Measurements from ENCODE around the gene NT5C. TPM values are rescaled to one million over a fixed set of nuclear protein-coding genes. Genes with fewer than 3 reads are reported as not detected.

NT5C gene
- total RNA-seq, 4 donors from 2014 or later = 62.8 to 111 (median 68.0) TPM

DNA sequence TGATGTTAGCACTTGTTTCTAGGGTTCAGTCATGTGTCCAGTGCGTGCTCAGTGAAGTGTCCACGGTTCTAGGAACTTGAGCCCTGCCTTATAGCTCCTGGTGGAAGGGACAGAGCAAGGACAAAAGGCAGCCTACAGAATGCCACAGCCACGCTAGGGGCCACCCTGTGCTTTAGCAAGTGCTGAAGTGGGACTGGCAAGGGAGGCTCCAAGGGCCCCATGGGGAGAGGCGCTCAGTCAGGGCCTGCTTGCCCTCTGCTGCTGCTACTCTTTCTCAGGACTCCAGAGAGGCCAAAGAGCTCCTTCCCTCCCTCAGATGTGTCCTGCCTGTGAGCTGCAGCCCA lies 6.8 kb downstream of the NT5C start:
- Histone ChIP-seq H3K27me3 (no peaks in the 10 kb centered on the region), H3K27ac (no peak overlapping the region), H3K9me3 (no peaks in the 10 kb centered on the region), H3K36me3 (peaks cover 0 to 9% of the 10 kb centered on the region in 2 donors), H3K4me3 (no peak overlapping the region), H3K4me1 (peaks cover 0 to 4% of the 10 kb centered on the region in 2 donors)
- in situ Hi-C loops (cut with MboI; ENCODE audit: low sequenced_read_pairs in 4 of 4) = loop anchor here in 1 of 4 donors (10.0 kb wide), 1 partner anchor 50 kb away; no protein-coding TSS in a partner anchor
- DNase-seq = no peak
- no peak for TF ChIP-seq CTCF (IDR thresholded peaks at IDR 0.05 in 4 of 5, conservative IDR thresholded peaks at IDR 0.05 in 1 of 5)
- no peak for TF ChIP-seq POLR2A (IDR thresholded peaks at IDR 0.05)
- intact Hi-C loops (cut with DNase I; ENCODE audit: low total_unique reads) = no loop called here
- no peak for ATAC-seq

DNA sequence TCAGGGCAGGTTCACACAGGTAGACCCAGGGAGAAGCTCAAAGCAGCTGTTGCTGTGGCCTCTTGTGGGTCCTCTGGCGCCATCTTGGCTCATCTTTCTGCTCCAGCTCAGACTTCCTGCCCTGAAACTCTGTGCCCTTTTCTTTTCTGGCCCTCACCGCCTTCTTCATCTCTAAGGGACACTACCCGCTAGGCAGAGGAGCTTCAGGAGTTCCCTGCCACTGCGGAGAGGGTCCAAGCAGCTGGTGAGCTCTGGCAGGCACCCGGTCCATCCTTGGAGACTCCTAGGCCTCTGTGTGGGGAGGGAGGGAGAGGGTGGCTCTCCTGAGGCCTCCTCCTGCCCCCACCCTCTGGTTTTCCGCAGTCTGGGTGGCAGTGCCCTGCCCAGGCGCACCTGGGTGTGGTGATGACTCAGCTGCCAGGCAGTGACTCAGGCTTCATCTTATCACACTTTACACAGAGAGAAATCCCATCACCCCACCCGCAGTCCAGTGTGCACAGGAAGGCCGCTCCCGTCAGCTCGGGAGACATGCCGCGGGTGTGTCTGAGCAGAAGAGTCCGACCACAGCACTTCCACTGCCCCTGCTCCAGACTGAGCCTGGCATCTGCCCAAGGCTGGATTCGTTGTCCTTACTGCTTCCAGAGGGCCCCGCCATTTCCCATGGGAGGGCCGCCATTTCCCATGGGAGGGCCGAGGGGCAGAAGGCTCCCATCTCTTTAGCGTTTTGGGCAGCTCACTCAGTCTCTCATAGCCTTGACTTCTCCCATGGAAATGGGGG lies 7.3 kb downstream of the NT5C start:
- peak overlapping the region in 1 of 4 donors; percentile 34 for H3K27ac ChIP-seq

DNA sequence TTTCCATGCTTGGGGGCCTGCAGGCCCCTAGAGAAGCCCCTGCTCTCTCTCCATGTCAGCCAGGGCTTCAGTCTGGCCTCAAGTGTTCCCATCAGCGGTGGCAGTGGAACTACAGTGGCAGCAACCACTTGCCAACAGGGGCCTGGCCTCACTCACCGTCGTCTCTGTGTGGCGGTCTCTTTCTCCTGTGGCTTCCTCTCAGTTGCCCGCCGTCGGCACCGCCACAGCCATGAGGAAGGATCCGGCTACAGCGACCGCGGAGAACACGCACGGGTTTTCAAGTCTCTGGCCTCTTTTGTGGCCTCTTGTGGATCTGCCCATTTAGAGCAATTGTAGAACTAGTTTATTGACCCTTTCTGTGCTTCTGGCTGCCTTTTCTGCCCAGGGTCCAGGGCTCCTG lies 13.2 kb downstream of the NT5C start:
- in situ Hi-C loops (cut with MboI; ENCODE audit: low sequenced_read_pairs in 4 of 4) (loop anchor here (10.0 kb wide), 2 partner anchors 56 to 86 kb away; partner anchors contain the start of gene NUP85 (in 3 of the 4)), intact Hi-C loops (cut with DNase I; ENCODE audit: low total_unique reads) (no loop called here)
- no peaks in the 10 kb centered on the region for H3K9me3 ChIP-seq
- DNase-seq = no peak
- no peak overlapping the region for H3K4me3 ChIP-seq
- H3K27me3 ChIP-seq = no peaks in the 10 kb centered on the region
- no peak overlapping the region for H3K27ac ChIP-seq
- no peak for TF ChIP-seq CTCF (IDR thresholded peaks at IDR 0.05 in 4 of 5, conservative IDR thresholded peaks at IDR 0.05 in 1 of 5)
- TF ChIP-seq POLR2A (IDR thresholded peaks at IDR 0.05) = no peak
- peaks cover 0 to 4% of the 10 kb centered on the region in 2 donors for H3K36me3 ChIP-seq
- peaks cover 11 to 13% of the 10 kb centered on the region in 2 donors for H3K4me1 ChIP-seq
- no peak for ATAC-seq

More for the DNA sequence above, 7.3 kb downstream of the NT5C start:
- Histone ChIP-seq H3K4me1 (peaks cover 0 to 4% of the 10 kb centered on the region in 2 donors), H3K36me3 (peaks cover 0 to 4% of the 10 kb centered on the region in 2 donors), H3K4me3 (no peak overlapping the region), H3K9me3 (no peaks in the 10 kb centered on the region), H3K27me3 (no peaks in the 10 kb centered on the region)
- in situ Hi-C loops (cut with MboI; ENCODE audit: low sequenced_read_pairs in 4 of 4) (loop anchor here in 1 of 4 donors (10.0 kb wide), 1 partner anchor 51 kb away; no protein-coding TSS in a partner anchor), intact Hi-C loops (cut with DNase I; ENCODE audit: low total_unique reads) (no loop called here)
- DNase-seq = peak in 1 of 2 donors; percentile 43
- TF ChIP-seq POLR2A (IDR thresholded peaks at IDR 0.05) = no peak
- TF ChIP-seq CTCF (IDR thresholded peaks at IDR 0.05 in 4 of 5, conservative IDR thresholded peaks at IDR 0.05 in 1 of 5) = no peak
- ATAC-seq = no peak

- Histone ChIP-seq H3K4me1 (peaks cover 11 to 15% of the 10 kb centered on the region in 2 donors), H3K27ac (no peak overlapping the region), H3K27me3 (no peaks in the 10 kb centered on the region), H3K4me3 (no peak overlapping the region), H3K36me3 (peaks cover 0 to 4% of the 10 kb centered on the region in 2 donors), H3K9me3 (no peaks in the 10 kb centered on the region)
- in situ Hi-C loops (cut with MboI; ENCODE audit: low sequenced_read_pairs in 4 of 4) (loop anchor here (10.0 kb wide), 2 partner anchors 58 to 88 kb away; partner anchors contain the start of gene NUP85 (in 3 of the 4)), intact Hi-C loops (cut with DNase I; ENCODE audit: low total_unique reads) (no loop called here)
- no peak for TF ChIP-seq CTCF (IDR thresholded peaks at IDR 0.05 in 4 of 5, conservative IDR thresholded peaks at IDR 0.05 in 1 of 5)
- DNase-seq = no peak
- ATAC-seq = no peak
Observed at GRCh38 chr17:75116737-75117136, 14.8 kb downstream of the NT5C start.

All from gastrocnemius medialis (tissue), 4 donors.